Hematopoietic multipotent progenitor cell treated with erythropoietin and hydrocortisone succinate and interleukin-3 and kit ligand, for 15 days (in vitro differentiated cells): ENCODE measurements around the gene ACHE.

ENCODE experiments used
- DNase-seq: peaks from one replicate; pipeline ENCODE4 v3.0.0-alpha.2; 2015; ENCODE audit warnings: low spot score

The ACHE gene

DNA sequence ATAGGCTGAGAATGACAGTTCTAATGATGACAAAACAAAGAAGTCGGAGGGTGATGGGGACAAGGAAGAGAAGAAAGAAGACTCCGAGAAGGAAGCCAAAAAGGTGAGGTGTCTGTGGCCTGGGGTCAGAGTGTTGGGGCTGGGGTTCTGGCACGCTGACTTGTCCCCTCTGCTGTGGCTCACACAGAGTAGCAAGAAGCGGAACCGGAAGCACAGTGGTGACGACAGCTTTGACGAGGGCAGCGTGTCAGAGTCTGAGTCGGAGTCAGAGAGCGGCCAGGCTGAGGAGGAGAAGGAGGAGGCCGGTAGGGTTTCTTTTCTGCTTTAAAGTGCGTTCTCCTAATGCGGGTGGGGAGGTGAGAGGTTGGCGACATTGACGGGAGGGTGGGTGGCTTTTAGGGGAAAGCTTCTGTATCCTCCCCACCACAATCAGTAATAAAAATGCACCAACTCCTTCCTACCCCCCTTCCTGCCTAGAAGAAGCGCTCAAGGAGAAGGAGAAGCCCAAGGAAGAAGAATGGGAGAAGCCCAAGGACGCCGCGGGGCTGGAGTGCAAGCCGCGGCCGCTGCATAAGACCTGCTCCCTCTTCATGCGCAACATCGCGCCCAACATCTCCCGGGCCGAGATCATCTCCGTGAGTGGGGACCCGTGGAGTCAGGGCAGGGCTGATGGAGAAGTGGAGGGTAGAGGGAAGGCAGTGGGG lies 10.8 kb downstream of the ACHE start:
- DNase-seq = no peak

DNA sequence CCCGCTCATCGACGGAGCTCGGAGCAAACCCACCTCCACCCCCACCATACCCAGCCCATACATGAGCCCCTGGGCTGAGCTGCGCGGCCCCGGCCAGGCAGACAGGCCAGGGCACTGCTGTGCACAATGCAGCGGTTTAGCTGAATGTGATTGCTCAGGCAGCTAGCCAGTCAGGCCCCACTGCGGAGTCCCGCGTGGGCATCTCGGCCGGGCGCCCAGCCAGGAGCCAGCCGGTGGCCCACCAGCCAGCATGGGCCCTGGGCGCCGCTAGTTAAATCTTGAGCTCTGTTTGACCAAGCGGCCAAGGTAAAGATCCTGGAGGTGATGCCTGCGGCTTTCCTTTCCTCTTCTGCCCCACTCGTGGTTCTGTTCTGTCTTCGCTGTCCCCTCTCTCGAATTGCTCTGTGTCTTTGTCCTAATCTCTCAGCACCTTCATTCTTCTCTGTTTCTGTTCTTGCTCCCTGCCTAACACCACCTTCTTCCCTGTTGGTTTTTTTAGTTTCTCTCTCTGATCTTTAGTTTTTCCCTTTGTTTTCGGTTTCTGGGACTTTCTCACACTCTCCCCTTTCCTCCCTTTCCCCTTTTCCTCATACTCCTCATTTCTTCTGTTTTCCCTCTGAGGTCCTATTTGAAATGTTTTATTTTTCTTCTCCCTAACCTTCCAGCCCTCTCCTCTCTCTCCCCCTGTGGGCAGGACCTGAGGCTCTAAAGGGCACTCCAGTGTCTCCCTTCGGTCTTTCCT lies 12.7 kb downstream of the ACHE start:
- DNase-seq = no peak

DNA sequence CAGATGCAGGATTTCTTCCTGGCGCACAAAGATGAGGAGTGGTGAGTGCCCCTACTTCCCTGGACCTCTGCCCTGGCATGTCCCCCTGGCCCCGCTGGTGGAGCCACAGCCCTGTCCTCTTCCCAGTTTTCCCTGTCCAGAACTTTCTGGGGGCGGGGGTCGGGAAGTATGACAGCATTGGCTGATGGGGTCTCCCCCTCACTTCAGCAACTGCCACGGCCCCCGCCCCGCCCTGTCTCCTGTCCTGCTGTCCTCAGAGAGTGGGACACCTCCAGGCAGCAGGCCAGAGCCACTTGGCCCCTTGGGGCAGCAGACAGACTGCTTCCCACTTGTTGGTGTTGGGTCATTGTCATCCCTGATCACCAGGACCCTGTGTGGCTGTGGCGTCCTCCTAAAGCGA lies 13.5 kb downstream of the ACHE start:
- DNase-seq = no peak

DNA sequence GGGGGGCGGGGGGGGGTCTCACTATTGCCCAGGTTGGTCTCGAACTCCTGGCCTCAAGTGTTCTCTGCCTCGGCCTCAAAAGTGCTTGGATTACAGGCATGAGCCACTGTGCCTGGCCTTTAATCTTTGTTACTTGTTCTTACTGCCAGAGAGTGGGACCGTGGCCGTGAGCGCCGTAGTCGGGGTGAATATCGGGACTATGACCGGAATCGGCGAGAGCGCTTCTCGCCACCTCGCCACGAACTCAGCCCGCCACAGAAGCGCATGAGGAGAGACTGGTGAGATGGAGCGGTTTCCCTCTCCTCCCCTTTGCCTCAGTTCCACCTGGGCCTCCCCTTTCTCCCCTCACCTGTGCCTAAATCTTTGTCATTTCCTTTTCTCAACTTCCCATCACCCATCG lies 14.6 kb downstream of the ACHE start:
- DNase-seq = no peak

DNA sequence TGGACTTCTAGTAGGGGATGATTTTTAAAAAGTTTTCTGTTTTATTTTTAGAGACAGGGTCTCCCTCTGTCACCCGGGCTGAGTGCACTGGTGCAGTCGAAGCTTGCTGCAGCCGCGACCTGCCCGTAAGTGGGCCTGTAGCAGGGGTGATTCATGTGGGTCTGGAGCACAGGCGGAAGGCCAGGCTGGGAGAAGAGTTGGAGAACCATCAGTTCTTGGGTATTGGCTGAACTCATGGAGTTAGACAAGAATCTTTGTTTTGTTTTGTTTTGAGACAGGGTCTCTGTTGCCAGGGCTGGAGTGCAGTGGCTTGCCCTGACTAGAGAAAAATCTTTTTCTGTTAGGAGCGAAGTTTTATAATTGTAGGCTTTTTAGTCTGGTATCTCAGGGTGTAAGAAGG lies 15.0 kb downstream of the ACHE start:
- DNase-seq = no peak

DNA sequence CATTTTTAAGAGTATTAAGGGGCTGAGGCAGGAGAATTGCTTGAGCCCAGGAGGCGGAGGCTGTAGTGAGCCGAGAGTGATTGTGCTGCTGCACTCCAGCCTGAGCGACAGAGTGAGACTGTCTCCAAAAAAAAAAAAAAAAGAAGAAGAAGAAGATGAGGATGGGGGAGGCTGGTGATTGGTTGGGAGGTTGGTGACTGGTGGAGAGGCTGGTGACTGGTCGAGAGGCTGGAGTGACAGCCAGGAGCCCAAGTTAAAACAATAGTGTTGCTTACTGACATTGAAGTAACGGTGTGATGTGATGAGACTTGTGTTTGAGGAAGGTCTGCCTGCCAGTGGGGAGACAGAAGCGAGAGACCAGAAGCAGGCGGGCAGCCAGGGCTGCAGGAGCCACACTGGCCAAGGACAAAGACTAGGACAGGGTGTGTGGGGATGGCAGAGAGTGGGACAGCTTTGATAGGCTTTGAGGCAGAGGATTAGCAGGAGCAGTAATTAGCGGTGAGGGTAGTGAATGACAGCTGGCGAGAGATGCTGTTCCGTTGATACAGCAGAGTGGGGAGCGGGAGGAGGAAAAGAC lies 15.9 kb downstream of the ACHE start:
- DNase-seq = no peak

DNA sequence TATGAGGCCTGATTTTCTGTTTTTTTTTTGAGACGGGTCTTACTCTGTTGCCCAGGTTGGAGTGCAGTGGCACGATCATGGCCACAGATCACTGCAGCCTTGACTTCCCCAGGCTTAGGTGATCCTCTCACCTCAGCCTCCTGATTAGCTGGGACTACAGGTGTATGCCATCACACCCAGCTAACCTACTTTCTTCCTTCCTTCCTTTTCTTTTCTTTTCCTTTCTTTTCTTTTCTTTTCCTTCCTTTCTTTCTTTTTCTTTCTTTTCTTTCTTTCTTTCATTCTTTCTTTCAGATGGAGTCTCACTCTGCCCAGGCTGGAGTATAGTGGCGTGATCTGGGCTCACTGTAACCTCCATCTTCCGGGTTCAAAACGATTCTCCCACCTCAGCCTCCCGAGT lies 17.0 kb downstream of the ACHE start:
- no peak for DNase-seq

DNA sequence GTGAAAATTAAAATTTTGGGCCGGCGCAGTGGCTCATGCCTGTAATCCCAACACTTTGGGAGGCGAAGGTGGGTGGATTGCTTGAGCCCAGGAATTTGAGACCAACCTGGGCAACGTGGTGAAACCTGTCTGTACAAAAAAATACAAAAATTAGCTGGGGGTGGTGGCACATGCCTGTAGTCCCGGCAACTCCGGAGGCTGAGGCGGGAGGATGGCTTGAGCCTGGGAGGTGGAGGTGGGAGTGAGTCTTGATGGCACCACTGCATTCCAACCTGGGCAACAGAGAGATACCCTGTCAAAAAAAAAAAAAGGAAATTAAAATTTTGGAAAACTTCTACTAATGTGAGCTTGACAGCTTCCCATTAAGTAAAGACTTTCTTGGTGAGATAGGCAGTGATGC lies 17.7 kb downstream of the ACHE start:
- no peak for DNase-seq

DNA sequence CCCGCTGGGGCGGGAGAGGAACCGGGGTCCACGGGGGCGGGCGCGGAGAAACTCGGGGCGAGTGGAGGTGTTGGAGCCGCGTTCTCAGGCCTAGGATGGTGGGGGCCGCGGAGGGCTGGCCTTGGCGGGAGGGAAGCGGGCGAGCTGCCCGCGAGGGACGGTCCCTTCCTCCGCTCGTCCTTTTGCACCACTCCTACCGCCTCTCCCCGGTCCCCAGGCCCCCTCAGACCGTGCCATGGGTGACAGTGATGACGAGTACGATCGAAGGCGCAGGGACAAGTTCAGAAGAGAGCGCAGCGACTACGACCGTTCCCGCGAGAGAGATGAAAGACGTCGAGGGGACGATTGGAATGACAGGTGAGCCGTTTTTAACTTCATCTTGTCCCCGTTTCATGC lies 20.3 kb downstream of the ACHE start:
- DNase-seq = peak; percentile 27

DNA sequence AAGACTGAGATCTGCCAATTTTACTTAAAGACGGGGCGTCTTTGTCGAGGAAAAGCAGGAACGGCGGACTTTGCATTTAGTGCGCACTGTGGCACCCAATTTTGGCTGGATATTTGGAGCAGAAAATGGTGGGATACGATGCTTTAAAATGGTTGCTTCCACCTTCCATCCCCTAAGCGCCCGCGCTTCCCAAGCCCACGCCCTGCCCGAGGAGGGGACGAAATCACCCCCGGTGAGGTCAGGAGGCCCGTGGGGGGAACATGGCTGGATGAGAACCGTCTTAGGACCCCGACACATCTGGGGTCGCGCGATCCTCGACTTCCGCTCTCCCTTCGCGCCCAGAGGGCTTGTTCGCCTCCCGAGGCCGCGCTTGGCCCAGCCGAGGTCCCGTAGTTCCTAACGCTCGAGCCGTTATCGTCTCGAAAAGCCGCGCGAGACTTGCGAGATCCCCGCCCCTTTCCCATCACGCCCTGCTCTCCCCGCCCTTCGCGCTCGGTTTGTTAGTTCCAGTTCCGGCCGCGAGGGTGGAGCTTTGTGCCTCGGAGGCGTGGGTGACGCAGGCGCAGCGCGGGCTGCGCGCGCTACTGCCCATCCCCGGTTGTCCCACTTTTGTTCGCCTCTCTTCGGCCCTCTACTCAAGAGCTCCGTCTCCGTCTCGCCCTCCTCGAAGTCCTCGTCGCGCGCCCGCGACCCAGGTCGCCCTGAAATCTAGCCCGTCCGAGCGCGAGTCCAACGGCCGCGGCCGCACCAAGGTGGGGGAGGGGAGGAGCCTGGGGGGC lies 20.9 kb downstream of the ACHE start, which contains the start of gene SRRT:
Gene SRRT, plus strand, starts transcription at position 527 of the 779 bp plus-strand sequence. CDS start 488 bp downstream, outside the sequence.
- DNase-seq = peak; percentile 99

DNA sequence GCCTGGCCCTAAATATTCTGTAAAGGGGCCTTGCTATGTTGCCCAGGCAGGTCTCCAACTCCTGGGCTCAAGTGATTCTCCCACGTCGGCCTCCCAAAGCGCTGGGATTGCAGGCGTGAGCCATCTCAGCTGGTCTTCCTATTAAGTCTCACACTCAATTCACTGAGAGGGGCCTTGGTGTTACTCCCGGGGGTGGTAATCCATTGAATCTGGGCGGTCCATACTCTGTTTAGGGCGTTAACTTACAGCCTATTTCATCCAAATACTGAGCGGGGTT lies 21.4 kb downstream of the ACHE start:
- no peak for DNase-seq

DNA sequence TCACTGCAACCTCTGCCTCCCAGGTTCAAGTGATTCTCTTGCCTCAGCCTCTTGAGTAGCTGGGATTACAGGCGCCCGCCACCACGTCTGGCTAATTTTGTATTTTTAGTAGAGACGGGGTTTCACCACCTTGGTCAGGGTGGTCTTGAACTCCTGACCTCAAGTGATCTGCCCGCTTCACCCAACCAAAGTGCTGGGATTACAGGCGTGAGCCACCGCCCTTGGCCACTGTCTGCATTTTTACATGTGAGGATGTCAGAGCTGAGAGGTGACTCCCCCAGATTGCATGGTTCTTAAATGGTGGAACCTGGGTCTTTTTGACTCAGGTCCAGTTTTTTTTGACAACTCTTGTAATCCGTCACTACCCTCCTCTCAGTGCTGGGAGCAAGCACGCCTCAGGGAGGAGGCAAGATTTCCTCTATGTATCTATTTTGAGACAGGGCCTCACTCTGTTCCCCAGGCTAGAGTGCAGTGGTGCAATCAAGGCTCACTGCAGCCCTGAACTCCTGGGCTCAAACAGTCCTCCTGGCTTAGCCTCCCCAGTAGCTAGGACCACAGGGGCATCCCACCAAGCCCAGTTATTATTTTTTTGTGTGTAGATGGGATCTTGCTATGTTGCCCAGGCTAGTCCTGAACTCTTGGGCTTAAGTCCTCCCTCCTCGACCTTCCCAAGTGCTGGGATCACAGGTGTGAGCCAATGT lies 21.9 kb downstream of the ACHE start:
- DNase-seq = no peak

DNA sequence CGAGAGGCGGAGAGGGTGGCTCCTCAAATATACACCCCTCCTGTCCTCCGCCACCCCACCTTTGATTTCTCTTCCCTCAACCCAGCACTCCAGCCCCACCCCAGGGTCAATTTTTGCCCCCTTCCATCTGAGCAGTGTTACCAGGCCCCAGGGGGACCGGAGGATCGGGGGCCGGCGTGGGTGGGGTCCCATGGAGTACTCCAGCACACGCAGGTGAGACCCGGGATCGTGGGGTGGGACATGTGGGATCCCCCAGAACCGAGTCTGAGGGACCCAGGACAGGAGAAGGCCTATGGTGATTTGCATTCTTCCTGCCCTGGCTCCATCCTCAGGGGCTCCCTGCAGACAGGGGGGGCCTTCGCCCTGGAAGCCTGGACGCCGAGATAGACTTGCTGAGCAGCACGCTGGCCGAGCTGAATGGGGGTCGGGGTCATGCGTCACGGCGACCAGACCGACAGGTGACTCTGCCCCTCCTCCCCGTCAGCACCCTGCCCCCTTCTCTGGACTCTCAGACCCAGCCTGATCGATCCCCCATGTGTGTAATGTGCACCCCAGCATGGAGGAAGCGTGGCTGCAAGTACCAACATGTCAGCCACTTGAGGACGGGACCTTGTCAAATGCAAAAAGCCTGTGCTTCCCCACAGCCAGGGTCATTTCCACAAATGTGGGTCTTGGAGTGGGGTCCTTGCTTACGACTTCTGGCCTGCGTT lies 27.8 kb downstream of the ACHE start:
- DNase-seq = no peak

DNA sequence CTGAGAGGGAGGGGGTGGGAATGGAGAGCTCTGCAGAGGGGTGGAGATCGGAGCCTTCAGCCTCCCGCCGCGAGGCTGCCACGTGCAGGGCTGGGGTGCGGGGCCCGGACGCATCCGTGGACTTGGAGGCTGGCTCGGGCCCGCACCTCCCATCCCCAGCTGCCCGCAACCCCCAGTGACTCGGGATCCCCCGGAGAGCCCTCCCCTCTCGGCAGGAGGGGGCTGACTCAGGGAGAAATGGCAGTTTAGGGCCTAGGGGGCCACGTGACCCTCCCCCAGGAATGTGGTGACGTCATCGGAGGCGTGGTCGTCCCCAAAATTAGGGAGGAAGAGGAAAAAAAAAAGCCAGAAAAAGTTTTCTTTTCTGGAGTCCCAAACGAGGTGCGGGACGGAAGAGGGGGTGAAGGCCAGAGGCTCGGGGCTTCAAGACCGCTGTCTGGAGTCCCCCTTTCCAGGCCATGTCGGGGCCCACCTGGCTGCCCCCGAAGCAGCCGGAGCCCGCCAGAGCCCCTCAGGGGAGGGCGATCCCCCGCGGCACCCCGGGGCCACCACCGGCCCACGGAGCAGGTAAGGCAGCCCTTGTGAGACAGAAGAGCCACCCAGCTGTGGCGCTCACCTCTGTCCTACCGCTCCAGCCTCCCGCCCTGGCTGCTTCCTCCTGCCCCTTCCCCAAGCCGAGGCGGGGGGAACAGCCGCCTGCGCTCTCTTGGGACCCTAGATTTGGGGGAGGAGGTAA lies 28.5 kb downstream of the ACHE start, which contains the start of gene TRIP6:
Gene TRIP6, plus strand, starts transcription at position 348 of the 736 bp plus-strand sequence. Its CDS starts 111 bp downstream, at position 459.
- DNase-seq = peak; percentile 52

DNA sequence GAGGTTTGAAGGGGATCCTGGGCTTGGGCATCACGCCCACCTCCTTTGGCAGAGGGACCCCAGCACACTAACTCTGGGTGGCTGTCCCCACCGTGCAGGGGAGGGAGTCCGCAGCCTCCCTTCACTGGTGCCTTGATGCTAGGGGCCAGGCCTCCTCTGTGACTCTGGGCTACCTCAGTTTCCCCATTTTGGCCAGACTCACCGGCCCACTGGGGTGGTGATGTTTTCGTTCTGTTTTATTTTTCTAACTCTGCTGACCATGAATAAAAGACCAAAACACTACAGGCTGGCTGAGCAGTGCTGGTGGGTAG lies 29.0 kb downstream of the ACHE start:
- DNase-seq = no peak

DNA sequence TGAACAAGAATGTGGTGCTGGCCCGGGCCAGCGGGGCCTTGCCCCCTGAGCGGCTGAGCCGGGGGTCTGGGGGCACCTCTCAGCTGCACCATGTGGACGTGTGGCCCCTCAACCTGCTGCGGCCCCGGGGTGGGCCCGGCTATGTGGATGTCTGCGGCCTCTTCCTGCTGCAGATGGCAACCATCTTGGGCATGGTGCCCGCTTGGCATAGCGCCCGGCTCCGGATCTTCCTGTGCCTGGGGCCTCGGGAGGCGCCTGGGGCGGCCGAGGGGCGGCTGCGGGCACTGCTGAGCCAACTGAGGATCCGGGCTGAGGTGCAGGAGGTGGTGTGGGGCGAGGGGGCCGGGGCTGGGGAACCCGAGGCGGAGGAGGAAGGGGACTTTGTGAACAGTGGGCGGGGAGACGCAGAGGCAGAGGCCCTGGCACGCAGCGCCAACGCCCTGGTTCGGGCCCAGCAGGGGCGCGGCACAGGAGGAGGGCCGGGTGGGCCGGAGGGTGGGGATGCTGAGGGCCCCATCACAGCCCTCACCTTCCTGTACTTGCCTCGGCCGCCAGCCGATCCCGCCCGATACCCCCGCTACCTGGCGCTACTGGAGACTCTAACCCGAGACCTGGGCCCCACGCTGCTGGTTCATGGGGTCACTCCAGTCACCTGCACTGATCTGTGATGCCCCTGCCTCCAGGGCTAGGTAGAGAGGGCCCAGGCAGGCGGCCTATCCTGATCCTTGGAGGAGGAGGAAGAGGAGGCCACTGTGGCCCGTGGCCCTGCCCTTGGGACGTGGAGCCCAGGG lies 29.6 kb downstream of the ACHE start:
- peak; percentile 86 for DNase-seq

DNA sequence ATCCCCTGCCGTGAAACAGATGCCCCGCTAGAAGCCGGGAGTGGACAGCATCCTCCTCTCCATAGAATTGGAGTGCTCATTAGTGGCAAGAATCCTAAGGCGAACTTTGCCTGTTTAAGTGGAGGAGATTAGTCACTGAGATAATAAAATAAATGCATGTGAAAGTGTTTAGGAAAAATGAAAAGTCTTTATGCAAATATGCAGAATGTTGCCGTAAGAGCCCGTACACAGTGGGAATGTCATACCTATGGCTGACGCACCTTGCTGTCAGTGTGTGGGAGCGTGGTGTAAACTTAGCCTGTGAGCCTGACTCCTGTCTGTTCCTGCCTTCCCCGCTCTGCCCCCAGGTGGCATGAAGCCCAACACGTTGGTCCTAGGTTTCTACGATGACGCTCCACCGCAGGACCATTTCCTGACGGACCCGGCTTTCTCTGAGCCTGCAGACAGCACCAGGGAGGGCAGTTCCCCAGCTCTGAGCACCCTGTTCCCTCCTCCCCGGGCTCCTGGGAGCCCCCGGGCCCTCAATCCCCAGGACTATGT lies 30.2 kb downstream of the ACHE start:
- peak; percentile 36 for DNase-seq

DNA sequence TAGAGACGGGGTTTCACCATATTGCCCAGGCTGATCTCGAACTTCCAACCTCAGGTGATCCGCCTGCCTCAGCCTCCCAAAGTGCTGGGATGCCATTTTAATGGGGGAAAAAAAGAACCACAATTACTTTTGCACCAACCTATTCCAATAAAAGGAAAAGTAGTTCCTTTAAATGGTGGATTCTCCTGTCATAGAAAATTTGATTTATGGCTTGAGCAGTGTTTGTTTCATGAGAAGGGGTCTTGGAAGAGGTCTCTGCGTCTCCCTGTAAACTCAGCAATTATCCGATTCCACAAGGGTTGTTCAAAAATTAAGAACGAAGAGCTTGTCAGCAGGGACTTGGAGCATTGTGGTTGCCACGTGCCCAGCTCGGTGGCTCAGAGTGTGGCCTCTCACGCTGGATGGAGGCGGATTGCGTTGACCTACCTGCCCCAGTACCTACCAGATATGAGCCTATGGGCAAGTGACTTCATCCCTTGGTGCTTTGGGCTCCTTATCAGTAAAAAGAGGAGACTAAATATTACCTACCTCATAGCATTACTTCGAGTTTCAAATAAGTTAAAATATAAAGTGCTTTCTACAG lies 31.3 kb downstream of the ACHE start:
- DNase-seq = no peak

DNA sequence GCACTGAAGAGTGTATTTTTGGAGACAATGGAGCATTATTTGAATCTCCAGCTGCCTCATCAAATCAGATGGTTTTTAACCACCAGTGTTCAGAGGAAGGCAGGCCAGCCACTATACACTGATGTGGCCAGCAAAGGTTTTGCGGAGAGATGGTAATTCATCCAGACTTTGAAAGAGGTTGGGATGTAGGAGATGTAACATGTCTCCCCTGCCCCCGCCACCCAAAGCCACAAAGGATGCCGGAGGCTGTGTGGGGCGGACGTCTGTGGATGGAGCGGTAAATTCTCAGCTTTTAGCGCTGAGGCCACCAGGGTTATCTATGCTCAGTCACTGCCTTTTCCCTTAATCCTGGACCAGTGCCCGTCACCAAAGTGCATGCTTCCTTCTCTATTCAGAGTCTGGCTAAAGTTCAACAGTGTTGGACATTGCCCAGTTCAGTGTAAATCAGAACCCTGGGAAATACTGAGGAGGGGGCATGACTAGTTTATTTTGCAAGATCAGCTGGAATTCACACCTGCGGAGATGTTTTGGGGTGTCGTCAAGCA lies 32.2 kb downstream of the ACHE start:
- no peak for DNase-seq
